Right lobe of liver (tissue), 6 donors: ENCODE measurements around the gene METTL24. TPM values are rescaled to one million over a fixed set of nuclear protein-coding genes. Genes with fewer than 3 reads are reported as not detected.

ENCODE experiments used
- ATAC-seq, 4 donors: fragments of 200-7000 bp; cut with Tn5 transposase; one replicate each; pipeline ENCODE4 v1.9.1; 2020; ENCODE audit warnings: mild to moderate bottlenecking in 4 of 4, moderate library complexity in 4 of 4
- DNase-seq, 3 donors: peaks; one replicate each; pipeline ENCODE4 v3.0.0-alpha.2; 2020
- H3K27ac ChIP-seq, 3 donors: fragments of 200-600 bp; one replicate each; pipeline ENCODE4 v1.8.0; 2022
- H3K27me3 ChIP-seq, 2 donors: fragments of 200-600 bp; one replicate each; pipeline ENCODE4 v1.8.0; 2022
- H3K36me3 ChIP-seq, 4 donors: fragments of 200-600 bp; sonication (generic) in 1 of 4; one replicate each; pipeline versions ENCODE4 v1.5.1 to v1.8.0; 2017 to 2022; ENCODE audit warnings: control low read depth in 1 of 4
- H3K4me1 ChIP-seq, 4 donors: fragments of 200-600 bp; sonication (generic) in 1 of 4; one replicate each; pipeline versions ENCODE4 v1.5.1 to v1.8.0; 2017 to 2022; ENCODE audit warnings: control low read depth in 1 of 4
- H3K4me3 ChIP-seq, 3 donors: fragments of 200-600 bp; one replicate each; pipeline ENCODE4 v1.8.0; 2022
- H3K9me3 ChIP-seq, 4 donors: fragments of 200-600 bp; sonication (generic) in 1 of 4; one replicate each; pipeline versions ENCODE4 v1.5.1 to v1.8.0; 2017 to 2022; ENCODE audit warnings: control low read depth in 1 of 4
- CTCF ChIP-seq, 4 donors: fragments of 200-600 bp in 3 of 4; fragments of 450-650 bp in 1 of 4; IDR thresholded peaks; one replicate each; pipeline versions ENCODE4 v1.5.1 to v1.8.0; 2016 to 2022; ENCODE audit warnings: antibody characterized with exemption in 4 of 4, mild to moderate bottlenecking in 2 of 4
- POLR2A ChIP-seq: fragments of 450-650 bp; IDR thresholded peaks from one replicate; pipeline ENCODE4 v1.6.1; 2017; ENCODE audit warnings: antibody characterized with exemption, mild to moderate bottlenecking
- WGBS: methylation state at CpG from one replicate; pipeline ENCODE4 v1.1.6; 2018; ENCODE audit warnings: low coverage, low lambda C conversion rate; ENCODE audit not compliant: insufficient coverage; ENCODE audit errors: missing lambda C conversion rate; 5-methylcytosine and 5-hydroxymethylcytosine counted together
- intact Hi-C, 2 donors: fragments of 100-400 bp; cut with DNase I; formaldehyde crosslinking; loops; one replicate each; pipeline versions ENCODE4 v1.11.2 to v1.14.1; 2022
- total RNA-seq, 6 experiments: library from RNA; depleted of rRNA in 2 of 6; stranded (reverse); fragments of >200 nt in 2 of 6; fragmentation: NEBNext Ultra II Directional in 3 of 6; extraction: Animal tissue kit (Norgen Biotek cat#: 25700) in 3 of 6; gene quantifications; one replicate each; pipeline versions ENCODE4 v1.1.0 to v1.2.4, GENCODE V29; 2016 to 2023
- donor health status: DM: no; HTN: yes; CAD: no.
- donor health status: DM: no; HTN: no; CAD: no.
- donor health status: DM: no; HTN: no; CAD: no.
- donor health status: DM: no; HTN: yes; CAD: no.
- donor health status: DM: no; HTN: yes; CAD: no.

Gene METTL24
- total RNA-seq, 6 experiments from 2014 or later: 0.37 to 1.0 (median 0.57) TPM

- ATAC-seq: peak; percentile 93 to 98 (median 94)
- H3K36me3 ChIP-seq: no peaks in the 10 kb centered on the region
- no peak for TF ChIP-seq CTCF (IDR thresholded peaks at IDR 0.05)
- no peaks in the 10 kb centered on the region for H3K9me3 ChIP-seq
- H3K4me1 ChIP-seq: peaks cover 0 to 26% (median 5%) of the 10 kb centered on the region in 4 donors
- H3K27me3 ChIP-seq: no peaks in the 10 kb centered on the region
- no peak overlapping the region for H3K4me3 ChIP-seq
- DNase-seq: peak in 2 of 3 donors; percentile 34 to 53
- peak overlapping the region in 2 of 3 donors; percentile 39 to 41 for H3K27ac ChIP-seq
- intact Hi-C loops: no loop called here
Observed at GRCh38 chr6:110325197-110325596, 33.0 kb downstream of the METTL24 start.

- no peak for ATAC-seq
- DNase-seq: no peak
- Histone ChIP-seq H3K36me3 (no peaks in the 10 kb centered on the region), H3K9me3 (no peaks in the 10 kb centered on the region), H3K4me3 (no peak overlapping the region), H3K27me3 (no peaks in the 10 kb centered on the region), H3K27ac (peak overlapping the region in 2 of 3 donors; percentile 39 to 41), H3K4me1 (peaks cover 0 to 20% (median 5%) of the 10 kb centered on the region in 4 donors)
- WGBS: 74% methylated on average over 3 of the region's 3 CpGs
- intact Hi-C loops: no loop called here
- TF ChIP-seq CTCF (IDR thresholded peaks at IDR 0.05): no peak
- TF ChIP-seq POLR2A: no peak
Observed at GRCh38 chr6:110324548-110324947, 33.6 kb downstream of the METTL24 start.

DNA sequence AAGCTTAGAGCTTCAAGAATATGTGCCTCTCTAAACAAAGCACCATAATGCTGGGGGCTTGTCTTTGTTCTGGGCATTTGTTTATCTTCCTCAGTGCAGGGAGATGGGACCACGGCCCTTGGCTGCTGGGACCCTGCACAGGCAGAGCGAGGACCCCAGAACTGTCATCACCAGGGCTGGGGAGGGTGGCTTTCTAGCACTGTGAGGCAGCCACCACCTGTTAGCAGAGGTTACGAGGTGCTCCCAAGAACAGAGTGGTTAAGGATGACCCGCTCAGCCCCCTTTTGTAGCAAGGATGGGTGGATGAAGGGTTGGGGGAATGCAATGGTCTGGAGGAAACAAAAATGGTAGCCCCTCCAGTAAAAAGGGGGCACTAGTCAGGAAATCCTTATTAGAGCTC lies 34.9 kb downstream of the METTL24 start:
- H3K4me3 ChIP-seq: no peak overlapping the region
- peaks cover 0 to 18% (median 5%) of the 10 kb centered on the region in 4 donors for H3K4me1 ChIP-seq
- H3K36me3 ChIP-seq: no peaks in the 10 kb centered on the region
- intact Hi-C loops: no loop called here
- WGBS: 60% methylated on average over 1 of the region's 4 CpGs
- H3K27ac ChIP-seq: no peak overlapping the region
- H3K9me3 ChIP-seq: no peaks in the 10 kb centered on the region
- H3K27me3 ChIP-seq: no peaks in the 10 kb centered on the region
- DNase-seq (no peak), ATAC-seq (no peak)
- TF ChIP-seq CTCF (IDR thresholded peaks at IDR 0.05): no peak
- no peak for TF ChIP-seq POLR2A

DNA sequence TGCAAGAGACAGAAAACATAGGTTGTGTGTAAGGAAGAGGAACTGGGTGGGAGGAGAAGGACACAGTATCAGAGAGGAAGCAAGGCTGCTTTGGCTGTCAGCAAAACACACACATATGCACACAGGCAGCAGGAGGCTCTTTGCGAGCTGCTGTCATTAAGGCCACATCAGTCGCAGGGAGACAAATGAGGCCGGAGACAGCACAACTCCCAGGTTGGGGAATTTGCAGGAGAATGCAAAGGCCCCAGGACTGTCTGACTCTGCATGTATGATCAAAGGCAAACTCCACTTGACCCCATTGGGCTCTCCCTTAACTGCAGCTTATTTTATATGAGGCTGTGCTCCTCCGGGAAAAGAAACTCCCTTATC lies 35.3 kb downstream of the METTL24 start:
- Histone ChIP-seq H3K4me3 (no peak overlapping the region), H3K36me3 (no peaks in the 10 kb centered on the region), H3K9me3 (no peaks in the 10 kb centered on the region), H3K4me1 (peaks cover 0 to 18% (median 5%) of the 10 kb centered on the region in 4 donors), H3K27me3 (no peaks in the 10 kb centered on the region), H3K27ac (no peak overlapping the region)
- WGBS: 20% methylated on average over 1 of the region's 4 CpGs
- DNase-seq (no peak), ATAC-seq (no peak)
- intact Hi-C loops: no loop called here
- TF ChIP-seq CTCF (IDR thresholded peaks at IDR 0.05) (no peak), POLR2A (no peak)
